Measurements from ENCODE around the gene ZNF831. TPM values are rescaled to one million over a fixed set of nuclear protein-coding genes. Genes with fewer than 3 reads are reported as not detected.

The ZNF831 gene
- total RNA-seq, 4 donors from 2014 or later: 0.05 to 0.07 TPM; not detected in 2

GRCh38 chr20:59223182-59223601 is 59.6 kb downstream of the ZNF831 start:
- peaks cover 0 to 6% (median 5%) of the 10 kb centered on the region in 3 donors for H3K27me3 ChIP-seq
- peak overlapping the region in 2 of 4 donors; percentile 58 to 62 for H3K4me3 ChIP-seq
- intact Hi-C loops (cut with DNase I; ENCODE audit: low total_unique reads): loop anchor here (2.0 kb wide), 1 partner anchor 134 kb away; no protein-coding TSS in a partner anchor

DNA sequence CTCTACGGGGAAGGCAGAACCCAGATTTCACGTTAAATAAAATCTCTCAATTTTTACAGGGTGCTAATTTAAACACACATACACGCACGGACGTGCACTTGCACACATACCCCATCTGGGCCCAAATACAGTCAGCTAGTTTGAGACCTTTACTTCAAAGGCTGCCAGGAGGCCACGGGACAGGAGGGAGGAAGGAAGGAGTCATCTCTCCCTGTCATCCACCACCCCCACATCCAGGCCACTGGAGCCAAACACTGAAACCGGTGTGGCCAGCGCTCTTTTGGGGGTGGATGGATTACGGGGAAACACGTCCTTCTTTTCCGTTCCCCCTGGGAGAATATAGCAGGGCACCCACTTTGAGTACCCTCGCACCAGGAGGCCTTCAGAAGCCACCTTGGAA is 60.1 kb downstream of the ZNF831 start:
- TF ChIP-seq CTCF (IDR thresholded peaks at IDR 0.05 in 4 of 5, conservative IDR thresholded peaks at IDR 0.05 in 1 of 5) (no peak), POLR2A (IDR thresholded peaks at IDR 0.05) (no peak)
- H3K4me3 ChIP-seq: no peak overlapping the region
- ATAC-seq (no peak), DNase-seq (no peak)
- intact Hi-C loops (cut with DNase I; ENCODE audit: low total_unique reads) (loop anchor here (2.0 kb wide), 1 partner anchor 135 kb away; no protein-coding TSS in a partner anchor), in situ Hi-C loops (cut with MboI; ENCODE audit: low sequenced_read_pairs in 4 of 4) (loop anchor here in 2 of 4 donors (5.0 to 10.0 kb wide), 2 partner anchors 136 to 349 kb away; no protein-coding TSS in a partner anchor)
- H3K9me3 ChIP-seq: no peaks in the 10 kb centered on the region
- H3K4me1 ChIP-seq: peaks cover 10 to 16% of the 10 kb centered on the region in 2 donors
- no peak overlapping the region for H3K27ac ChIP-seq
- H3K27me3 ChIP-seq: peaks cover 0 to 6% (median 5%) of the 10 kb centered on the region in 3 donors
- no peaks in the 10 kb centered on the region for H3K36me3 ChIP-seq

More at GRCh38 chr20:59223182-59223601, 59.6 kb downstream of the ZNF831 start:
- TF ChIP-seq CTCF (IDR thresholded peaks at IDR 0.05 in 4 of 5, conservative IDR thresholded peaks at IDR 0.05 in 1 of 5): no peak
- no peak for TF ChIP-seq POLR2A (IDR thresholded peaks at IDR 0.05)
- ATAC-seq: no peak
- in situ Hi-C loops (cut with MboI; ENCODE audit: low sequenced_read_pairs in 4 of 4): loop anchor here in 2 of 4 donors (5.0 to 10.0 kb wide), 2 partner anchors 136 to 348 kb away; no protein-coding TSS in a partner anchor
- Histone ChIP-seq H3K27ac (no peak overlapping the region), H3K4me1 (peaks cover 10 to 16% of the 10 kb centered on the region in 2 donors), H3K9me3 (no peaks in the 10 kb centered on the region), H3K36me3 (no peaks in the 10 kb centered on the region)
- DNase-seq: no peak

GRCh38 chr20:59224236-59224635 is 60.6 kb downstream of the ZNF831 start:
- TF ChIP-seq CTCF (IDR thresholded peaks at IDR 0.05 in 4 of 5, conservative IDR thresholded peaks at IDR 0.05 in 1 of 5) (no peak), POLR2A (IDR thresholded peaks at IDR 0.05) (no peak)
- H3K4me3 ChIP-seq: no peak overlapping the region
- no peak overlapping the region for H3K27ac ChIP-seq
- H3K4me1 ChIP-seq: peaks cover 10 to 16% of the 10 kb centered on the region in 2 donors
- no peaks in the 10 kb centered on the region for H3K36me3 ChIP-seq
- no peak for ATAC-seq
- H3K9me3 ChIP-seq: no peaks in the 10 kb centered on the region
- H3K27me3 ChIP-seq: peaks cover 0 to 6% (median 5%) of the 10 kb centered on the region in 3 donors
- in situ Hi-C loops (cut with MboI; ENCODE audit: low sequenced_read_pairs in 4 of 4) (loop anchor here in 2 of 4 donors (5.0 to 10.0 kb wide), 2 partner anchors 137 to 349 kb away; no protein-coding TSS in a partner anchor), intact Hi-C loops (cut with DNase I; ENCODE audit: low total_unique reads) (no loop called here)
- DNase-seq: no peak

DNA sequence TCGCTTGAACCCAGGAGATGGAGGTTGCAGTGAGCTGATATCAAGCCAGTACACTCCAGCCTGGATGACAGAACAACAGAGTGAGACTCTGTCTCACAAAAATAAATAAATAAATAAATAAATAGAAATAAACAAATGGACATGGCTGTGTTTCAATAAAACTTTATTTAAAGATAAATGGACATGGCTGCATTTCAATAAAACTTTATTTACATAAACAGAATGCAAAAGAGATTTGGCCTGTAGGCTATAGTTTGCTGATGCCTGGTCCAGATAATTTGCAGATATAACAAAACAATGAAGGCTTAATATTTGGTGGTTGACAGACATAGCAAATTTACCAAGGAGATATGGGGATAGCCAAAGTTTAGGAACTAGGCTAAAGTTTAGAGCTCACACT is 66.8 kb downstream of the ZNF831 start:
- ATAC-seq (no peak), DNase-seq (no peak)
- TF ChIP-seq CTCF (IDR thresholded peaks at IDR 0.05 in 4 of 5, conservative IDR thresholded peaks at IDR 0.05 in 1 of 5) (no peak), POLR2A (IDR thresholded peaks at IDR 0.05) (no peak)
- intact Hi-C loops (cut with DNase I; ENCODE audit: low total_unique reads): no loop called here
- H3K27ac ChIP-seq: no peak overlapping the region
- no peaks in the 10 kb centered on the region for H3K4me1 ChIP-seq
- H3K9me3 ChIP-seq: no peaks in the 10 kb centered on the region
- H3K4me3 ChIP-seq: no peak overlapping the region
- in situ Hi-C loops (cut with MboI; ENCODE audit: low sequenced_read_pairs in 4 of 4): no loop called here
- H3K27me3 ChIP-seq: peaks cover 0 to 10% (median 9%) of the 10 kb centered on the region in 3 donors
- H3K36me3 ChIP-seq: no peaks in the 10 kb centered on the region
